ENCODE measurements around the gene FOXO3.

Gene FOXO3

GRCh38 chr6:108638993-108639392 lies 78.3 kb downstream of the FOXO3 start:
- H2BK120ac ChIP-seq (ENCODE audit: low read depth, low read length) = no peak overlapping the region
- no peak overlapping the region for H3K18ac ChIP-seq (ENCODE audit: low read depth in 1 of 2, low read length in 2 of 2)
- WGBS = 100% methylated on average over 1 of the region's 2 CpGs
- no peak overlapping the region for H2BK12ac ChIP-seq (ENCODE audit: low read length in 2 of 2)
- H3K4ac ChIP-seq (ENCODE audit: low read depth in 1 of 2, low read length in 2 of 2) = no peak overlapping the region
- no peak overlapping the region for H4K8ac ChIP-seq (ENCODE audit: low read length)
- no peak overlapping the region for H2AK5ac ChIP-seq (ENCODE audit: low read length, severe bottlenecking)
- H3K36me3 ChIP-seq (ENCODE audit: control insufficient read depth in 1 of 2, insufficient read depth in 2 of 2, low read depth in 1 of 2, low read length in 2 of 2) = no peaks in the 10 kb centered on the region
- H3K9me3 ChIP-seq (ENCODE audit: control insufficient read depth, low read length) = no peaks in the 10 kb centered on the region
- no peak overlapping the region for H3K4me2 ChIP-seq (ENCODE audit: low read length, poor library complexity, severe bottlenecking)
- DNase-seq = no peak
- no peak overlapping the region for H3K23ac ChIP-seq (ENCODE audit: low read length in 2 of 2)
- no peak overlapping the region for H3K9ac ChIP-seq (ENCODE audit: low read length)
- no peak overlapping the region for H2BK5ac ChIP-seq (ENCODE audit: low read depth, low read length, poor library complexity, severe bottlenecking)
- H3K4me3 ChIP-seq (ENCODE audit: insufficient read depth in 1 of 2, low read depth in 1 of 2, low read length in 2 of 2) = no peak overlapping the region
- no peaks in the 10 kb centered on the region for H3K27me3 ChIP-seq (ENCODE audit: control insufficient read depth in 1 of 2, insufficient read depth in 1 of 2, low read length in 2 of 2)
- H4K91ac ChIP-seq (ENCODE audit: low read length) = no peak overlapping the region
- H2AFZ ChIP-seq (ENCODE audit: low read depth, low read length) = no peak overlapping the region
- H3K14ac ChIP-seq (ENCODE audit: low read length in 2 of 2) = no peak overlapping the region
- H3K27ac ChIP-seq (ENCODE audit: low read length, poor library complexity, severe bottlenecking) = no peak overlapping the region
- H2BK15ac ChIP-seq (ENCODE audit: low read depth, poor library complexity, severe bottlenecking) = no peak overlapping the region
- no peaks in the 10 kb centered on the region for H3K4me1 ChIP-seq (ENCODE audit: control insufficient read depth, insufficient read depth, low read depth, low read length)
- peaks cover 35% of the 10 kb centered on the region for H3K79me1 ChIP-seq (replicated peaks; ENCODE audit: low read length, poor library complexity, severe bottlenecking)

- no peaks in the 10 kb centered on the region for H3K9me3 ChIP-seq (ENCODE audit: control insufficient read depth, low read length)
- H3K18ac ChIP-seq (ENCODE audit: low read depth in 1 of 2, low read length in 2 of 2) = no peak overlapping the region
- no peak overlapping the region for H3K4me3 ChIP-seq (ENCODE audit: insufficient read depth in 1 of 2, low read depth in 1 of 2, low read length in 2 of 2)
- DNase-seq = no peak
- H4K91ac ChIP-seq (ENCODE audit: low read length) = no peak overlapping the region
- H2AFZ ChIP-seq (ENCODE audit: low read depth, low read length) = no peak overlapping the region
- H3K9ac ChIP-seq (ENCODE audit: low read length) = no peak overlapping the region
- peaks cover 35% of the 10 kb centered on the region for H3K79me1 ChIP-seq (replicated peaks; ENCODE audit: low read length, poor library complexity, severe bottlenecking)
- H3K27ac ChIP-seq (ENCODE audit: low read length, poor library complexity, severe bottlenecking) = no peak overlapping the region
- no peak overlapping the region for H2AK5ac ChIP-seq (ENCODE audit: low read length, severe bottlenecking)
- no peak overlapping the region for H2BK120ac ChIP-seq (ENCODE audit: low read depth, low read length)
- no peaks in the 10 kb centered on the region for H3K27me3 ChIP-seq (ENCODE audit: control insufficient read depth in 1 of 2, insufficient read depth in 1 of 2, low read length in 2 of 2)
- H4K8ac ChIP-seq (ENCODE audit: low read length) = no peak overlapping the region
- H3K23ac ChIP-seq (ENCODE audit: low read length in 2 of 2) = no peak overlapping the region
- WGBS = 100% methylated on average over 1 of the region's 2 CpGs
- no peaks in the 10 kb centered on the region for H3K36me3 ChIP-seq (ENCODE audit: control insufficient read depth in 1 of 2, insufficient read depth in 2 of 2, low read depth in 1 of 2, low read length in 2 of 2)
- H3K4me1 ChIP-seq (ENCODE audit: control insufficient read depth, insufficient read depth, low read depth, low read length) = no peaks in the 10 kb centered on the region
- H2BK15ac ChIP-seq (ENCODE audit: low read depth, poor library complexity, severe bottlenecking) = no peak overlapping the region
- no peak overlapping the region for H2BK12ac ChIP-seq (ENCODE audit: low read length in 2 of 2)
- H3K4ac ChIP-seq (ENCODE audit: low read depth in 1 of 2, low read length in 2 of 2) = no peak overlapping the region
- H2BK5ac ChIP-seq (ENCODE audit: low read depth, low read length, poor library complexity, severe bottlenecking) = no peak overlapping the region
- H3K4me2 ChIP-seq (ENCODE audit: low read length, poor library complexity, severe bottlenecking) = no peak overlapping the region
- H3K14ac ChIP-seq (ENCODE audit: low read length in 2 of 2) = no peak overlapping the region
Measured at GRCh38 chr6:108640104-108640503, 79.4 kb downstream of the FOXO3 start.

GRCh38 chr6:108643184-108643583 lies 82.5 kb downstream of the FOXO3 start:
- Histone ChIP-seq H3K27ac (ENCODE audit: low read length, poor library complexity, severe bottlenecking) (no peak overlapping the region), H3K4ac (ENCODE audit: low read depth in 1 of 2, low read length in 2 of 2) (no peak overlapping the region), H4K8ac (ENCODE audit: low read length) (no peak overlapping the region), H2BK5ac (ENCODE audit: low read depth, low read length, poor library complexity, severe bottlenecking) (no peak overlapping the region), H2AK5ac (ENCODE audit: low read length, severe bottlenecking) (no peak overlapping the region), H3K4me2 (ENCODE audit: low read length, poor library complexity, severe bottlenecking) (no peak overlapping the region), H3K4me3 (ENCODE audit: insufficient read depth in 1 of 2, low read depth in 1 of 2, low read length in 2 of 2) (no peak overlapping the region), H3K79me1 (replicated peaks; ENCODE audit: low read length, poor library complexity, severe bottlenecking) (peaks cover 29% of the 10 kb centered on the region), H2AFZ (ENCODE audit: low read depth, low read length) (no peak overlapping the region), H2BK120ac (ENCODE audit: low read depth, low read length) (no peak overlapping the region), H3K23ac (ENCODE audit: low read length in 2 of 2) (no peak overlapping the region), H3K18ac (ENCODE audit: low read depth in 1 of 2, low read length in 2 of 2) (no peak overlapping the region), H4K91ac (ENCODE audit: low read length) (no peak overlapping the region), H3K14ac (ENCODE audit: low read length in 2 of 2) (no peak overlapping the region), H3K27me3 (ENCODE audit: control insufficient read depth in 1 of 2, insufficient read depth in 1 of 2, low read length in 2 of 2) (no peaks in the 10 kb centered on the region), H2BK12ac (ENCODE audit: low read length in 2 of 2) (no peak overlapping the region), H3K36me3 (ENCODE audit: control insufficient read depth in 1 of 2, insufficient read depth in 2 of 2, low read depth in 1 of 2, low read length in 2 of 2) (no peaks in the 10 kb centered on the region), H3K9ac (ENCODE audit: low read length) (no peak overlapping the region), H3K9me3 (ENCODE audit: control insufficient read depth, low read length) (no peaks in the 10 kb centered on the region), H3K4me1 (ENCODE audit: control insufficient read depth, insufficient read depth, low read depth, low read length) (no peaks in the 10 kb centered on the region), H2BK15ac (ENCODE audit: low read depth, poor library complexity, severe bottlenecking) (no peak overlapping the region)
- WGBS = 70% methylated on average over 1 of the region's 1 CpG
- no peak for DNase-seq

- H2BK15ac ChIP-seq (ENCODE audit: low read depth, poor library complexity, severe bottlenecking) = no peak overlapping the region
- H3K4me3 ChIP-seq (ENCODE audit: insufficient read depth in 1 of 2, low read depth in 1 of 2, low read length in 2 of 2) = no peak overlapping the region
- no peak overlapping the region for H2BK120ac ChIP-seq (ENCODE audit: low read depth, low read length)
- DNase-seq = no peak
- no peak overlapping the region for H4K8ac ChIP-seq (ENCODE audit: low read length)
- H3K9ac ChIP-seq (ENCODE audit: low read length) = no peak overlapping the region
- no peak overlapping the region for H2BK12ac ChIP-seq (ENCODE audit: low read length in 2 of 2)
- no peak overlapping the region for H3K14ac ChIP-seq (ENCODE audit: low read length in 2 of 2)
- no peak overlapping the region for H4K91ac ChIP-seq (ENCODE audit: low read length)
- H2AK5ac ChIP-seq (ENCODE audit: low read length, severe bottlenecking) = no peak overlapping the region
- H2AFZ ChIP-seq (ENCODE audit: low read depth, low read length) = no peak overlapping the region
- peaks cover 2% of the 10 kb centered on the region for H3K4me1 ChIP-seq (ENCODE audit: control insufficient read depth, insufficient read depth, low read depth, low read length)
- H3K36me3 ChIP-seq (ENCODE audit: control insufficient read depth in 1 of 2, insufficient read depth in 2 of 2, low read depth in 1 of 2, low read length in 2 of 2) = no peaks in the 10 kb centered on the region
- no peak overlapping the region for H3K18ac ChIP-seq (ENCODE audit: low read depth in 1 of 2, low read length in 2 of 2)
- no peak overlapping the region for H3K23ac ChIP-seq (ENCODE audit: low read length in 2 of 2)
- H3K79me1 ChIP-seq (replicated peaks; ENCODE audit: low read length, poor library complexity, severe bottlenecking) = peaks cover 29% of the 10 kb centered on the region
- no peak overlapping the region for H2BK5ac ChIP-seq (ENCODE audit: low read depth, low read length, poor library complexity, severe bottlenecking)
- no peak overlapping the region for H3K4ac ChIP-seq (ENCODE audit: low read depth in 1 of 2, low read length in 2 of 2)
- H3K27ac ChIP-seq (ENCODE audit: low read length, poor library complexity, severe bottlenecking) = no peak overlapping the region
- WGBS = 96% methylated on average over 4 of the region's 4 CpGs
- H3K27me3 ChIP-seq (ENCODE audit: control insufficient read depth in 1 of 2, insufficient read depth in 1 of 2, low read length in 2 of 2) = no peaks in the 10 kb centered on the region
- H3K9me3 ChIP-seq (ENCODE audit: control insufficient read depth, low read length) = no peaks in the 10 kb centered on the region
- H3K4me2 ChIP-seq (ENCODE audit: low read length, poor library complexity, severe bottlenecking) = no peak overlapping the region
Measured at GRCh38 chr6:108644252-108644651, 83.5 kb downstream of the FOXO3 start.
